Mesangial cell (primary cell): ENCODE measurements around the gene MAP1B. TPM values are rescaled to one million over a fixed set of nuclear protein-coding genes. Genes with fewer than 3 reads are reported as not detected.

ENCODE experiments used
- total RNA-seq: library from RNA; depleted of rRNA; stranded (reverse); fragments of >200 nt; gene quantifications from 2 replicates; pipeline ENCODE4 v1.2.3, GENCODE V29; 2015

Gene MAP1B
- 201 and 355 TPM in 2 replicates for total RNA-seq

DNA sequence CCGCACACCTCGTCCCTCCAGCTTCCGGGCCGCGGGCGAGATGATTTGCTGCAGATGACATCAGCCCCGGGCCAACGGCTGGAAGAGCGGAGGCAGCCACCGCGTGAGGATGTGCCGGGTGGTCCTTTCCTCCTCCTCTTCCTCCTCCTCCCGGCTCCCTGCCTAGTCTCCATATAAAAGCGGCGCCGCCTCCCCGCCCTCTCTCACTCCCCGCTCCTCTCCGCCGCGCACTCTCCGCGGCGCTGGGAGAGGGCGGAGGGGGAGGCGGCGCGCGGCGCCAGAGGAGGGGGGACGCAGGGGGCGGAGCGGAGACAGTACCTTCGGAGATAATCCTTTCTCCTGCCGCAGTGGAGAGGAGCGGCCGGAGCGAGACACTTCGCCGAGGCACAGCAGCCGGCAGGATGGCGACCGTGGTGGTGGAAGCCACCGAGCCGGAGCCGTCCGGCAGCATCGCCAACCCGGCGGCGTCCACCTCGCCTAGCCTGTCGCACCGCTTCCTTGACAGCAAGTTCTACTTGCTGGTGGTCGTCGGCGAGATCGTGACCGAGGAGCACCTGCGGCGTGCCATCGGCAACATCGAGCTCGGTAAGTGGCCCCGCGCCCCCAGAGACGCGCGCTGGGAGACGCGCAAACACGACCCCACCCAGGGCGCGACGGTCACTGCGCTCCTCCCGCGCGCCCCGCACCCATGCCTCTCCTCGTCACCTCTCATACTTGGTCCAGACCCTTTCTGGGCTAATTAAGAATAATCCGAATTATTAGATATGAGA is at the start of gene MAP1B:
Gene MAP1B (plus strand): TSS at position 345 of the 770 bp plus-strand sequence. CDS start 57 bp downstream, at position 402.

Other genes starting within 250 kb of the MAP1B start
- gene MRPS27, start 212.8 kb downstream of the MAP1B start, total RNA-seq: 59.2 and 63.1 TPM in 2 replicates
- 5.2 and 9.1 TPM in 2 replicates for gene PTCD2, start 212.9 kb downstream of the MAP1B start, total RNA-seq